ENCODE data around the gene WDR20. TPM values are rescaled to one million over a fixed set of nuclear protein-coding genes. Genes with fewer than 3 reads are reported as not detected.

Gene WDR20
- total RNA-seq, 1 experiment from 2014 or later: 25.6 TPM

DNA sequence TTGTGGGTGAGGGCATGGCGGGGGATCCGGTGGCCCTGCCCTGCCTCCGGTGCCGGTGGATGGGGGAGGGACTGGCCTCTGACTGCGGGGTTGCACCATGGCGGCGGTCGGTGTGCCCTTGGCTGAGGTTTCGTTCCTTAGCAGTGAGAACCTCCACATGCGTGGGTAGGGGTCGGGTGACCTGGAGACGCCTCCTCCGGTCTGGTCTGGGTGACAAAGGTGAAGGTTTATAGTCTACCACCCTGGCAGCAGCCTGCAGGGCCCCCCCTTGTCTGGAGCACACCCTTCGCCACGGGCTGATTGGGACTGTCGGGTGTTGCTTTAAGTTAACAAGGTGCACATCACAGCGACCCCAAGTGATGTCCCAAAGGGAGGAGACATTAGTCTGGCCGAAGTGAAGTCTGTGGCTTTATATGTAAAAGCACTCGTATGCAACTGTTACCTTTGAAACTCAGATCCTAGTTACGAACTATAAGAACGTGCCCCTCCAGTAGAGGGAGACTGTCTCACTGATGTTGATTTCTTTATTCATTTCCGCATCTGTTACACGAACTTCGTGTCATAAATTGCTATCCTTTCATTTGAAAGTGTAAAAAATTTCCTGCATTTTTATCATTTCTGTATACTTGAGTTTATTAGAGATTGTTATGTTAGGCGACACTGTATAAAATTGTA is 74.4 kb downstream of the WDR20 start:
- Mint-ChIP-seq H3K4me1 (peaks cover 25% of the 10 kb centered on the region), H3K27me3 (ENCODE audit: low read depth) (no peaks in the 10 kb centered on the region), H3K27ac (peak overlapping the region; percentile 84), H3K4me3 (no peak overlapping the region), H3K36me3 (peaks cover 6% of the 10 kb centered on the region; the same call in 1 of the 2 replicates), H3K9me3 (no peaks in the 10 kb centered on the region)
- no peak for ATAC-seq
- ChIA-PET CTCF (interaction anchor here (1.3 to 2.1 kb wide), 3 partner anchors 81 to 1837 kb away, joined by 3 to 9 read pairs (median 4); no protein-coding TSS in a partner anchor), POLR2A (no interaction called here)
- no peak for DNase-seq (ENCODE audit: low spot score)
- TF ChIP-seq, protein P1, sequence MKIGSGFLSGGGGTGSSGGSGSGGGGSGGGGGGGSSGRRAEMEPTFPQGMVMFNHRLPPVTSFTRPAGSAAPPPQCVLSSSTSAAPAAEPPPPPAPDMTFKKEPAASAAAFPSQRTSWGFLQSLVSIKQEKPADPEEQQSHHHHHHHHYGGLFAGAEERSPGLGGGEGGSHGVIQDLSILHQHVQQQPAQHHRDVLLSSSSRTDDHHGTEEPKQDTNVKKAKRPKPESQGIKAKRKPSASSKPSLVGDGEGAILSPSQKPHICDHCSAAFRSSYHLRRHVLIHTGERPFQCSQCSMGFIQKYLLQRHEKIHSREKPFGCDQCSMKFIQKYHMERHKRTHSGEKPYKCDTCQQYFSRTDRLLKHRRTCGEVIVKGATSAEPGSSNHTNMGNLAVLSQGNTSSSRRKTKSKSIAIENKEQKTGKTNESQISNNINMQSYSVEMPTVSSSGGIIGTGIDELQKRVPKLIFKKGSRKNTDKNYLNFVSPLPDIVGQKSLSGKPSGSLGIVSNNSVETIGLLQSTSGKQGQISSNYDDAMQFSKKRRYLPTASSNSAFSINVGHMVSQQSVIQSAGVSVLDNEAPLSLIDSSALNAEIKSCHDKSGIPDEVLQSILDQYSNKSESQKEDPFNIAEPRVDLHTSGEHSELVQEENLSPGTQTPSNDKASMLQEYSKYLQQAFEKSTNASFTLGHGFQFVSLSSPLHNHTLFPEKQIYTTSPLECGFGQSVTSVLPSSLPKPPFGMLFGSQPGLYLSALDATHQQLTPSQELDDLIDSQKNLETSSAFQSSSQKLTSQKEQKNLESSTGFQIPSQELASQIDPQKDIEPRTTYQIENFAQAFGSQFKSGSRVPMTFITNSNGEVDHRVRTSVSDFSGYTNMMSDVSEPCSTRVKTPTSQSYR (CRISPR knock-in tag; IDR thresholded peaks at IDR 0.05): no peak
- TF ChIP-seq ZNF138 (CRISPR knock-in tag; conservative IDR thresholded peaks at IDR 0.05): no peak
- TF ChIP-seq NR1H2 (CRISPR knock-in tag; IDR thresholded peaks at IDR 0.05): no peak
- TF ChIP-seq, protein P2, sequence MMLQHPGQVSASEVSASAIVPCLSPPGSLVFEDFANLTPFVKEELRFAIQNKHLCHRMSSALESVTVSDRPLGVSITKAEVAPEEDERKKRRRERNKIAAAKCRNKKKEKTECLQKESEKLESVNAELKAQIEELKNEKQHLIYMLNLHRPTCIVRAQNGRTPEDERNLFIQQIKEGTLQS (CRISPR knock-in tag; conservative IDR thresholded peaks at IDR 0.05): no peak
- TF ChIP-seq ATF1 (CRISPR knock-in tag; IDR thresholded peaks at IDR 0.05): no peak
- no peak for TF ChIP-seq GRHL2 (CRISPR knock-in tag; IDR thresholded peaks at IDR 0.05; ENCODE audit: insufficient replicate concordance, severe bottlenecking)
- no peak for TF ChIP-seq ETV6 (CRISPR knock-in tag; IDR thresholded peaks at IDR 0.05)
- no peak for TF ChIP-seq MXD4 (CRISPR knock-in tag; IDR thresholded peaks at IDR 0.05; ENCODE audit: borderline replicate concordance)

DNA sequence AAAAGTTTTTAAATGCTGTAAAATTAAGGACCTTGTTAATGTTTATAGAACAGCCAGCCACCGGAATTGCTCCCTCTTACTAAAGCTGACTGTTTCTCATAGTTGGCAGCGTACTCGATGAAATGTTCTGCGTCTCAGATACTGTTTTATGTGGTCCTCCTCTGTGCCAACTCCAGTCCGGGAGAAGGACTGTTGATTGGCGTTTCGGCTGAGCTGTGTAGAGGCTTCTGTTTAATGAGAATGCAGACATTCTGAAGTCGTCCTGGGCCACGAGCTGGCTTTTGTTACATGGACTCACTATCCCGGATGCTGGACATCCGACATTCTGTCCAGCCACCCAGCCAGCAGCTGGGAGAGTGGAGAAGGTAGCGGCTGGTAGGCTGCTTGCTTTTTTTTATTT is 75.4 kb downstream of the WDR20 start:
- H3K36me3 Mint-ChIP-seq: no peaks in the 10 kb centered on the region
- POLR2A ChIA-PET: no interaction called here
- H3K4me3 Mint-ChIP-seq: no peak overlapping the region
- H3K27me3 Mint-ChIP-seq (ENCODE audit: low read depth): no peaks in the 10 kb centered on the region
- no peak for TF ChIP-seq ZNF317 (CRISPR knock-in tag; IDR thresholded peaks at IDR 0.05; ENCODE audit: borderline replicate concordance, low read depth)
- TF ChIP-seq, protein P3, sequence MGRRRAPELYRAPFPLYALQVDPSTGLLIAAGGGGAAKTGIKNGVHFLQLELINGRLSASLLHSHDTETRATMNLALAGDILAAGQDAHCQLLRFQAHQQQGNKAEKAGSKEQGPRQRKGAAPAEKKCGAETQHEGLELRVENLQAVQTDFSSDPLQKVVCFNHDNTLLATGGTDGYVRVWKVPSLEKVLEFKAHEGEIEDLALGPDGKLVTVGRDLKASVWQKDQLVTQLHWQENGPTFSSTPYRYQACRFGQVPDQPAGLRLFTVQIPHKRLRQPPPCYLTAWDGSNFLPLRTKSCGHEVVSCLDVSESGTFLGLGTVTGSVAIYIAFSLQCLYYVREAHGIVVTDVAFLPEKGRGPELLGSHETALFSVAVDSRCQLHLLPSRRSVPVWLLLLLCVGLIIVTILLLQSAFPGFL (CRISPR knock-in tag; IDR thresholded peaks at IDR 0.05; ENCODE audit: borderline replicate concordance): no peak
- TF ChIP-seq, protein P4, sequence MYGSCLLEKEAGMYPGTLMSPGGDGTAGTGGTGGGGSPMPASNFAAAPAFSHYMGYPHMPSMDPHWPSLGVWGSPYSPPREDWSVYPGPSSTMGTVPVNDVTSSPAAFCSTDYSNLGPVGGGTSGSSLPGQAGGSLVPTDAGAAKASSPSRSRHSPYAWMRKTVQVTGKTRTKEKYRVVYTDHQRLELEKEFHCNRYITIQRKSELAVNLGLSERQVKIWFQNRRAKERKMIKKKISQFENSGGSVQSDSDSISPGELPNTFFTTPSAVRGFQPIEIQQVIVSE (CRISPR knock-in tag; IDR thresholded peaks at IDR 0.05; ENCODE audit: borderline replicate concordance): no peak
- TF ChIP-seq, protein P5, sequence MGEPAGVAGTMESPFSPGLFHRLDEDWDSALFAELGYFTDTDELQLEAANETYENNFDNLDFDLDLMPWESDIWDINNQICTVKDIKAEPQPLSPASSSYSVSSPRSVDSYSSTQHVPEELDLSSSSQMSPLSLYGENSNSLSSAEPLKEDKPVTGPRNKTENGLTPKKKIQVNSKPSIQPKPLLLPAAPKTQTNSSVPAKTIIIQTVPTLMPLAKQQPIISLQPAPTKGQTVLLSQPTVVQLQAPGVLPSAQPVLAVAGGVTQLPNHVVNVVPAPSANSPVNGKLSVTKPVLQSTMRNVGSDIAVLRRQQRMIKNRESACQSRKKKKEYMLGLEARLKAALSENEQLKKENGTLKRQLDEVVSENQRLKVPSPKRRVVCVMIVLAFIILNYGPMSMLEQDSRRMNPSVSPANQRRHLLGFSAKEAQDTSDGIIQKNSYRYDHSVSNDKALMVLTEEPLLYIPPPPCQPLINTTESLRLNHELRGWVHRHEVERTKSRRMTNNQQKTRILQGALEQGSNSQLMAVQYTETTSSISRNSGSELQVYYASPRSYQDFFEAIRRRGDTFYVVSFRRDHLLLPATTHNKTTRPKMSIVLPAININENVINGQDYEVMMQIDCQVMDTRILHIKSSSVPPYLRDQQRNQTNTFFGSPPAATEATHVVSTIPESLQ (CRISPR knock-in tag; IDR thresholded peaks at IDR 0.05): no peak
- no peak for TF ChIP-seq ZNF396 (CRISPR knock-in tag; IDR thresholded peaks at IDR 0.05; ENCODE audit: borderline replicate concordance)
- TF ChIP-seq, protein P2 (CRISPR knock-in tag; conservative IDR thresholded peaks at IDR 0.05): no peak
- TF ChIP-seq SP1 (CRISPR knock-in tag; conservative IDR thresholded peaks at IDR 0.05): no peak
- no peak for TF ChIP-seq ZBTB21 (CRISPR knock-in tag; IDR thresholded peaks at IDR 0.05; ENCODE audit: borderline replicate concordance)
- TF ChIP-seq, protein P6, sequence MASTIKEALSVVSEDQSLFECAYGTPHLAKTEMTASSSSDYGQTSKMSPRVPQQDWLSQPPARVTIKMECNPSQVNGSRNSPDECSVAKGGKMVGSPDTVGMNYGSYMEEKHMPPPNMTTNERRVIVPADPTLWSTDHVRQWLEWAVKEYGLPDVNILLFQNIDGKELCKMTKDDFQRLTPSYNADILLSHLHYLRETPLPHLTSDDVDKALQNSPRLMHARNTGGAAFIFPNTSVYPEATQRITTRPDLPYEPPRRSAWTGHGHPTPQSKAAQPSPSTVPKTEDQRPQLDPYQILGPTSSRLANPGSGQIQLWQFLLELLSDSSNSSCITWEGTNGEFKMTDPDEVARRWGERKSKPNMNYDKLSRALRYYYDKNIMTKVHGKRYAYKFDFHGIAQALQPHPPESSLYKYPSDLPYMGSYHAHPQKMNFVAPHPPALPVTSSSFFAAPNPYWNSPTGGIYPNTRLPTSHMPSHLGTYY (CRISPR knock-in tag; IDR thresholded peaks at IDR 0.05): no peak
- TF ChIP-seq JUN (CRISPR knock-in tag; IDR thresholded peaks at IDR 0.05): no peak
- no peak overlapping the region for H3K27ac Mint-ChIP-seq
- ATAC-seq (no peak), DNase-seq (ENCODE audit: low spot score) (no peak)
- H3K9me3 Mint-ChIP-seq: no peaks in the 10 kb centered on the region
- CTCF ChIA-PET: interaction anchor here (0.6 to 1.5 kb wide), 4 partner anchors 8 to 101 kb away, joined by 3 to 4 read pairs (median 3); no protein-coding TSS in a partner anchor
- peaks cover 30% of the 10 kb centered on the region for H3K4me1 Mint-ChIP-seq

All from WTC11 (cell line).